GM12878 (cell line): ENCODE data around the gene DGAT2. TPM values are rescaled to one million over a fixed set of nuclear protein-coding genes. Genes with fewer than 3 reads are reported as not detected.

Source experiments
- ATAC-seq: fragments of 200-7000 bp; cut with Tn5 transposase; 3 replicates; pipeline ENCODE4 v1.9.1; 2020; ENCODE audit warnings: mild to moderate bottlenecking, moderate library complexity
- BruUV-seq: library from RNA; stranded (reverse); fragments of 400-500 nt; replicated peaks from 2 replicates; lab custom pipeline; 2021; lab: Mats Ljungman, UMichigan
- CTCF ChIA-PET: fragments of 300-600 bp; sonication (Branson Sonifier 250); formaldehyde crosslinking; extraction: SDS; loops from one replicate; lab custom pipeline; 2021; ENCODE audit warnings: inconsistent platforms; lab: Yijun Ruan, JAX
- POLR2A ChIA-PET: fragments of 350-600 bp; formaldehyde crosslinking; extraction: SDS; loops from one replicate; lab custom pipeline; 2021; ENCODE audit warnings: inconsistent platforms; lab: Charles Lee
- RAD21 ChIA-PET: fragments of 300-600 bp; sonication (Branson Sonifier 250); formaldehyde crosslinking; loops from one replicate; lab custom pipeline; 2023; ENCODE audit warnings: antibody characterized with exemption; ENCODE audit not compliant: unreplicated experiment; lab: Charles Lee
- SMC1A ChIA-PET: fragments of 300-600 bp; sonication (Branson Sonifier 250); formaldehyde crosslinking; loops from one replicate; lab custom pipeline; 2023; ENCODE audit not compliant: unreplicated experiment, uncharacterized antibody; lab: Charles Lee
- DNase-seq: peaks from one replicate; pipeline ENCODE4 v3.0.0-alpha.2; 2011; ENCODE audit warnings: low read depth, low spot score
- FAIRE-seq: peaks from 3 replicates; lab custom pipeline; 2011; peaks lifted over from hg19 to GRCh38; lab: Jason Lieb, UNC
- H2AFZ ChIP-seq: 2 replicates; pipeline ENCODE4 v1.6.0; 2011; ENCODE audit warnings: low read depth, low read length, control low read depth; ENCODE audit not compliant: control insufficient read depth
- H3K27ac ChIP-seq: 2 replicates; pipeline ENCODE4 v1.5.1; 2011; ENCODE audit warnings: control low read depth; ENCODE audit not compliant: control insufficient read depth, insufficient read depth
- H3K27me3 ChIP-seq, 2 experiments: replicated peaks in 1 of 2; 2 replicates each; pipeline versions ENCODE4 v1.6.0 to v1.6.1; 2011; ENCODE audit warnings: low read length in 1 of 2; ENCODE audit not compliant: control insufficient read depth in 2 of 2, insufficient read depth in 2 of 2
- H3K36me3 ChIP-seq, 2 experiments: 2 replicates each; pipeline ENCODE4 v1.5.1; 2011; ENCODE audit warnings: low read length in 1 of 2; ENCODE audit not compliant: control insufficient read depth in 2 of 2, insufficient read depth in 2 of 2
- H3K4me1 ChIP-seq: 2 replicates; pipeline ENCODE4 v1.6.1; 2011; ENCODE audit warnings: mild to moderate bottlenecking, low read length, moderate library complexity, mixed read lengths; ENCODE audit not compliant: control insufficient read depth, insufficient read depth
- H3K4me2 ChIP-seq: 2 replicates; pipeline ENCODE4 v1.6.0; 2011; ENCODE audit warnings: control low read depth; ENCODE audit not compliant: control insufficient read depth, insufficient read depth
- H3K4me3 ChIP-seq: fragments of 200-600 bp; sonication (generic); 2 replicates; pipeline ENCODE4 v1.5.1; 2016
- H3K79me2 ChIP-seq: 2 replicates; pipeline ENCODE4 v1.6.0; 2011; ENCODE audit warnings: low read length; ENCODE audit not compliant: control insufficient read depth, insufficient read depth
- H3K9ac ChIP-seq: 2 replicates; pipeline ENCODE4 v1.8.0; 2011; ENCODE audit warnings: low read length, control low read depth, mixed read lengths; ENCODE audit not compliant: control insufficient read depth, insufficient read depth
- H3K9me3 ChIP-seq: replicated peaks from 3 replicates; pipeline ENCODE4 v1.5.1; 2011; ENCODE audit warnings: mild to moderate bottlenecking, low read length; ENCODE audit not compliant: control insufficient read depth, insufficient read depth
- H4K20me1 ChIP-seq: 2 replicates; pipeline ENCODE4 v1.6.0; 2011; ENCODE audit not compliant: control insufficient read depth, insufficient read depth
- EGR1 ChIP-seq, 2 experiments: IDR thresholded peaks; 1 replicate in 1 of 2; 2 replicates in 1 of 2; pipeline ENCODE4 v1.6.1; 2011 to 2012; ENCODE audit warnings: low read depth in 2 of 2, low read length in 2 of 2, borderline replicate concordance in 1 of 2, mild to moderate bottlenecking in 1 of 2, moderate library complexity in 1 of 2
- EP300 ChIP-seq, 2 experiments: fragments of 150-350 bp in 1 of 2; IDR thresholded peaks; 2 replicates each; pipeline ENCODE4 v1.6.1; 2011 to 2012; ENCODE audit warnings: low read depth in 2 of 2, low read length in 2 of 2, borderline replicate concordance in 1 of 2, improper control_type of control experiment in 1 of 2, inconsistent platforms in 1 of 2; ENCODE audit not compliant: control insufficient read depth in 1 of 2
- ESRRA ChIP-seq: IDR thresholded peaks from 2 replicates; pipeline ENCODE4 v1.6.1; 2012; ENCODE audit warnings: mild to moderate bottlenecking, low read length, improper control_type of control experiment
- FOXM1 ChIP-seq: IDR thresholded peaks from 2 replicates; pipeline ENCODE4 v1.6.1; 2012; ENCODE audit warnings: low read depth, mild to moderate bottlenecking, inconsistent platforms, low read length, moderate library complexity
- HDAC2 ChIP-seq: fragments of 200-600 bp; sonication (generic); IDR thresholded peaks from 2 replicates; pipeline ENCODE4 v1.6.1; 2017
- MEF2A ChIP-seq: IDR thresholded peaks from 2 replicates; pipeline ENCODE4 v1.6.1; 2011; ENCODE audit warnings: low read depth, mild to moderate bottlenecking, low read length, moderate library complexity; ENCODE audit not compliant: insufficient read depth
- MTA2 ChIP-seq: fragments of 450-650 bp; IDR thresholded peaks from 2 replicates; pipeline ENCODE4 v1.6.1; 2016; ENCODE audit warnings: low read depth, mild to moderate bottlenecking, moderate library complexity
- MXI1 ChIP-seq: fragments of 150-350 bp; IDR thresholded peaks from 2 replicates; pipeline ENCODE4 v1.6.1; 2011; ENCODE audit warnings: low read depth, mild to moderate bottlenecking, inconsistent platforms, low read length, improper control_type of control experiment
- NBN ChIP-seq: fragments of 450-650 bp; IDR thresholded peaks from 2 replicates; pipeline ENCODE4 v1.6.1; 2016
- NFYA ChIP-seq: IDR thresholded peaks from 2 replicates; pipeline ENCODE4 v1.6.1; 2011; ENCODE audit warnings: low read depth, mild to moderate bottlenecking, low read length, improper control_type of control experiment, borderline replicate concordance
- NR2C2 ChIP-seq: IDR thresholded peaks from 2 replicates; pipeline ENCODE4 v1.6.1; 2011; ENCODE audit warnings: borderline replicate concordance, low read depth; ENCODE audit not compliant: control insufficient read depth, insufficient read length
- RUNX3 ChIP-seq: IDR thresholded peaks from 2 replicates; pipeline ENCODE4 v1.6.1; 2012; ENCODE audit warnings: low read length, inconsistent platforms
- SKIL ChIP-seq: fragments of 450-650 bp; IDR thresholded peaks from 2 replicates; pipeline ENCODE4 v1.6.1; 2017; ENCODE audit warnings: mild to moderate bottlenecking, low read depth, inconsistent platforms; ENCODE audit not compliant: poor library complexity, severe bottlenecking
- SMARCA5 ChIP-seq: fragments of 450-650 bp; IDR thresholded peaks from 2 replicates; pipeline ENCODE4 v1.6.1; 2017; ENCODE audit warnings: mild to moderate bottlenecking
- SMC3 ChIP-seq: IDR thresholded peaks from 2 replicates; pipeline ENCODE4 v1.6.1; 2011; ENCODE audit warnings: low read length, improper control_type of control experiment, borderline replicate concordance
- SREBF1 ChIP-seq: IDR thresholded peaks from 2 replicates; pipeline ENCODE4 v1.6.1; 2012; ENCODE audit warnings: mild to moderate bottlenecking, low read length
- SREBF2 ChIP-seq: IDR thresholded peaks from 2 replicates; pipeline ENCODE4 v1.6.1; 2012; ENCODE audit warnings: mild to moderate bottlenecking, low read length
- STAT3 ChIP-seq: IDR thresholded peaks from 2 replicates; pipeline ENCODE4 v1.6.1; 2011; ENCODE audit warnings: low read depth, low read length, improper control_type of control experiment
- TCF12 ChIP-seq: IDR thresholded peaks from 2 replicates; pipeline ENCODE4 v1.6.1; 2011; ENCODE audit warnings: low read depth, mild to moderate bottlenecking, low read length
- USF2 ChIP-seq: IDR thresholded peaks from 2 replicates; pipeline ENCODE4 v1.6.1; 2011; ENCODE audit warnings: low read depth, low read length, improper control_type of control experiment, borderline replicate concordance
- ZBED1 ChIP-seq: IDR thresholded peaks from 2 replicates; pipeline ENCODE4 v1.6.1; 2016; ENCODE audit warnings: borderline replicate concordance
- ZNF207 ChIP-seq: fragments of 450-650 bp; IDR thresholded peaks from 2 replicates; pipeline ENCODE4 v1.6.1; 2014; ENCODE audit warnings: antibody characterized with exemption, mild to moderate bottlenecking, borderline replicate concordance
- ZSCAN29 ChIP-seq: fragments of 450-650 bp; IDR thresholded peaks from 2 replicates; pipeline ENCODE4 v1.6.1; 2017; ENCODE audit warnings: mild to moderate bottlenecking, moderate library complexity
- WGBS: methylation state at CpG from one replicate; pipeline ENCODE4 v1.1.6; 2016; ENCODE audit warnings: low lambda C conversion rate; ENCODE audit not compliant: insufficient replicate concordance, insufficient coverage; ENCODE audit errors: missing lambda C conversion rate; 5-methylcytosine and 5-hydroxymethylcytosine counted together
- in situ Hi-C: fragments of 300-500 bp; cut with MboI; formaldehyde crosslinking; loops from 9 replicates; pipeline ENCODE4 v1.14.3; 2018; ENCODE audit warnings: mixed read lengths
- intact Hi-C: fragments of 100-400 bp; cut with micrococcal nuclease; formaldehyde crosslinking; loops from one replicate; pipeline ENCODE4 v1.14.2; 2022; ENCODE audit not compliant: unreplicated experiment
- polyA plus RNA-seq, 11 experiments: library from polyadenylated mRNA; depleted of rRNA in 4 of 11; unstranded in 6 of 11; stranded (reverse) in 5 of 11; fragments of >200 nt; fragmentation: Nextera tagmentation in 4 of 11; fragmentation: Illumina TruSeq in 1 of 11; extraction: Ambion mirVana in 4 of 11; extraction: Trizol in 1 of 11; gene quantifications; 1 replicate in 1 of 11; 2 replicates in 10 of 11; pipeline versions ENCODE4 v1.2.1 to v1.2.3, GENCODE V29; 2011 to 2016; ENCODE audit warnings: inconsistent platforms in 2 of 11, missing spikeins in 2 of 11, low read depth in 1 of 11
- total RNA-seq, 4 experiments: library from RNA; depleted of rRNA in 3 of 4; stranded (reverse); fragments of >200 nt in 3 of 4; fragmentation: Illumina TruSeq in 1 of 4; extraction: Trizol in 1 of 4; gene quantifications; 2 replicates each; pipeline versions ENCODE4 v1.2.1 to v1.2.3, GENCODE V29; 2013 to 2021

The DGAT2 gene
- total and polyA plus RNA-seq, 10 of the 15 experiments (the other 5 are each of a cell fraction or from before 2014, with no cell fraction given) = 5.1 to 25.9 (median 17.6) TPM

GRCh38 chr11:75789521-75789920 is 20.9 kb downstream of the DGAT2 start (continued):
- no peak for TF ChIP-seq SREBF1
- no peak for TF ChIP-seq MXI1
- TF ChIP-seq TCF12 = no peak

GRCh38 chr11:75790986-75791385 is 22.4 kb downstream of the DGAT2 start:
- Histone ChIP-seq H2AFZ (no peak overlapping the region), H3K4me1 (no peaks in the 10 kb centered on the region), H3K79me2 (no peaks in the 10 kb centered on the region), H3K27ac (no peak overlapping the region), H3K9ac (no peak overlapping the region), H3K27me3 (no peaks in the 10 kb centered on the region), H3K36me3 (peaks cover 0 to 1% of the 10 kb centered on the region in 2 experiments; a peak in 2 of 4 replicates), H3K4me2 (no peak overlapping the region), H4K20me1 (no peaks in the 10 kb centered on the region), H3K4me3 (no peak overlapping the region), H3K9me3 (no peaks in the 10 kb centered on the region)
- FAIRE-seq (no peak), ATAC-seq (no peak), DNase-seq (no peak)
- ChIA-PET POLR2A (no interaction called here), SMC1A (no interaction called here), RAD21 (no interaction called here), CTCF (interaction anchor here (0.6 to 3.1 kb wide), 4 partner anchors 11 to 68 kb away, joined by 3 to 11 read pairs (median 4); no protein-coding TSS in a partner anchor)
- intact Hi-C loops = no loop called here
- WGBS = 56% methylated on average over 2 of the region's 2 CpGs
- in situ Hi-C loops = no loop called here
- no TSS peak for BruUV-seq
- TF ChIP-seq SMC3 (no peak), ESRRA (no peak), MTA2 (no peak), ZBED1 (no peak), EGR1 (IDR thresholded peaks at IDR 0.05; ENCODE audit: borderline replicate concordance in 1 of 2, low read depth in 2 of 2, low read length in 2 of 2) (no peak), MEF2A (no peak), SREBF2 (no peak), ZNF207 (no peak), EP300 (IDR thresholded peaks at IDR 0.05; ENCODE audit: borderline replicate concordance in 1 of 2, control insufficient read depth in 1 of 2, low read depth in 2 of 2, low read length in 2 of 2) (no peak), SMARCA5 (no peak), NR2C2 (no peak), RUNX3 (no peak), NBN (no peak), FOXM1 (no peak), USF2 (no peak), NFYA (no peak), SKIL (no peak), ZSCAN29 (no peak), HDAC2 (no peak), STAT3 (no peak)
